K562 (cell line): Measurements from ENCODE around the gene UCP3. TPM values are rescaled to one million over a fixed set of nuclear protein-coding genes. Genes with fewer than 3 reads are reported as not detected.
A peak's percentile ranks its signal among the peaks of the same experiment; 100 is the strongest.

Experiments used
- CBFA2T2 ChIP-seq: fragments of 450-650 bp; conservative IDR thresholded peaks from 2 replicates; pipeline ENCODE4 v1.6.1; 2017; ENCODE audit warnings: mild to moderate bottlenecking
- CREB3 ChIP-seq: fragments of 450-650 bp; conservative IDR thresholded peaks from 2 replicates; pipeline ENCODE4 v1.6.1; 2016; ENCODE audit warnings: missing genetic modification characterization, low read depth, mild to moderate bottlenecking, missing compliant biosample characterization, moderate library complexity
- E2F8 ChIP-seq: fragments of 450-650 bp; IDR thresholded peaks from 2 replicates; pipeline ENCODE4 v1.7.1; 2018; ENCODE audit warnings: mild to moderate bottlenecking, low read depth; ENCODE audit not compliant: partially characterized antibody
- ETV1 ChIP-seq: fragments of 450-650 bp; conservative IDR thresholded peaks from 2 replicates; pipeline ENCODE4 v1.6.1; 2016; ENCODE audit warnings: missing genetic modification characterization, control low read depth, low read depth, missing compliant biosample characterization
- EWSR1 ChIP-seq: fragments of 450-650 bp; IDR thresholded peaks from 2 replicates; pipeline ENCODE4 v1.6.1; 2018; ENCODE audit warnings: borderline replicate concordance, mild to moderate bottlenecking, low read depth, moderate library complexity; ENCODE audit not compliant: partially characterized antibody
- EZH2 ChIP-seq: IDR thresholded peaks from 2 replicates; pipeline ENCODE4 v1.6.1; 2012; ENCODE audit warnings: low read depth, mild to moderate bottlenecking, inconsistent platforms, low read length, borderline replicate concordance
- IFI16 ChIP-seq: fragments of 250-450 bp; sonication (Bioruptor Pico); IDR thresholded peaks from 2 replicates; pipeline ENCODE4 v2.1.2; 2022; ENCODE audit warnings: mild to moderate bottlenecking, inconsistent platforms
- KHSRP ChIP-seq: fragments of 450-650 bp; IDR thresholded peaks from 2 replicates; pipeline ENCODE4 v1.6.1; 2017
- KLF10 ChIP-seq: fragments of 250-450 bp; sonication (Bioruptor Pico); IDR thresholded peaks from 2 replicates; pipeline ENCODE4 v1.6.1; 2021; ENCODE audit warnings: matching md5 sums
- MECOM ChIP-seq: fragments of 250-450 bp; sonication (Bioruptor Pico); IDR thresholded peaks from 2 replicates; pipeline ENCODE4 v1.8.0; 2022; ENCODE audit warnings: inconsistent platforms
- MED1 ChIP-seq: sonication (generic); formaldehyde crosslinking; IDR thresholded peaks from 2 replicates; pipeline ENCODE4 v1.8.1; 2023; ENCODE audit warnings: missing genetic modification reagents, borderline replicate concordance
- NR1H2 ChIP-seq: sonication (generic); formaldehyde crosslinking; IDR thresholded peaks from 2 replicates; pipeline ENCODE4 v1.4.0; 2020; ENCODE audit warnings: mild to moderate bottlenecking, missing genetic modification reagents
- SMAD2 ChIP-seq: fragments of 150-350 bp; IDR thresholded peaks from 2 replicates; pipeline ENCODE4 v1.6.1; 2014; ENCODE audit warnings: low read depth, mild to moderate bottlenecking, low read length
- SP2 ChIP-seq: IDR thresholded peaks from 2 replicates; pipeline ENCODE4 v1.6.1; 2011; ENCODE audit warnings: mild to moderate bottlenecking, low read depth, low read length, moderate library complexity; ENCODE audit not compliant: poor library complexity, severe bottlenecking; ENCODE audit errors: extremely low read depth
- SPI1 ChIP-seq: IDR thresholded peaks from 2 replicates; pipeline ENCODE4 v1.6.1; 2011; ENCODE audit warnings: low read depth, low read length, control low read depth, borderline replicate concordance
- TARDBP ChIP-seq: fragments of 450-650 bp; IDR thresholded peaks from 2 replicates; pipeline ENCODE4 v1.6.1; 2016
- TEAD2 ChIP-seq: fragments of 450-650 bp; IDR thresholded peaks from 2 replicates; pipeline ENCODE4 v1.6.1; 2016; ENCODE audit warnings: missing genetic modification characterization, control low read depth, missing compliant biosample characterization
- TFAP4 ChIP-seq: sonication (generic); formaldehyde crosslinking; IDR thresholded peaks from 2 replicates; pipeline ENCODE4 v1.8.0; 2022; ENCODE audit warnings: missing genetic modification reagents, mild to moderate bottlenecking, moderate library complexity, borderline replicate concordance
- U2AF1 ChIP-seq: fragments of 200-400 bp; formaldehyde crosslinking; optimal IDR thresholded peaks from 2 replicates; pipeline ENCODE3; 2017; ENCODE audit warnings: mild to moderate bottlenecking, low read depth, low read length, moderate library complexity
- ZFP91 ChIP-seq: sonication (generic); formaldehyde crosslinking; IDR thresholded peaks from 2 replicates; pipeline ENCODE4 v1.8.0; 2022; ENCODE audit warnings: mild to moderate bottlenecking, missing genetic modification reagents
- ZNF175 ChIP-seq: fragments of 200-800 bp; sonication (Bioruptor generic); IDR thresholded peaks from 2 replicates; pipeline ENCODE4 v1.6.1; 2016; ENCODE audit warnings: low read depth, mild to moderate bottlenecking, missing genetic modification characterization, missing compliant biosample characterization
- polyA plus RNA-seq, 8 experiments: library from polyadenylated mRNA; depleted of rRNA in 4 of 8; stranded (reverse) in 5 of 8; unstranded in 3 of 8; fragments of >200 nt; fragmentation: Nextera tagmentation in 2 of 8; fragmentation: Illumina TruSeq in 1 of 8; extraction: Ambion mirVana in 2 of 8; extraction: Trizol in 1 of 8; gene quantifications; 2 replicates each; pipeline versions ENCODE4 v1.2.1 to v1.2.3, GENCODE V29; 2011 to 2014; ENCODE audit warnings: inconsistent platforms in 1 of 8, missing spikeins in 1 of 8
- total RNA-seq, 7 experiments: library from RNA; depleted of rRNA in 6 of 7; stranded (reverse); fragments of >200 nt in 6 of 7; fragmentation: Illumina TruSeq in 2 of 7; extraction: Trizol in 2 of 7; gene quantifications; 2 replicates each; pipeline versions ENCODE4 v1.2.1 to v1.2.3, GENCODE V29; 2011 to 2021; ENCODE audit warnings: low replicate concordance in 1 of 7

The UCP3 gene
- total and polyA plus RNA-seq, 9 of the 15 experiments (the other 6 are each of a cell fraction or from before 2014, with no cell fraction given): 0.05 to 0.65 (median 0.25) TPM; not detected in 2

GRCh38 chr11:74010306-74011300, 1.7 kb upstream of the UCP3 start (continued):
- 0 out of 2 replicates have a peak, but pooled peaks have one; percentile 7 for TF ChIP-seq TFAP4 (CRISPR knock-in tag)
- TF ChIP-seq MED1 (CRISPR knock-in tag): no peak
- TF ChIP-seq E2F8: no peak
- TF ChIP-seq CREB3 (tag): no peak
- no peak for TF ChIP-seq NR1H2 (CRISPR knock-in tag)
- TF ChIP-seq EWSR1: no peak
- no peak for TF ChIP-seq KLF10
- no peak for TF ChIP-seq EZH2
- peak; percentile 91 for TF ChIP-seq SPI1
- no peak; the same call in 1 of the 2 replicates for TF ChIP-seq TARDBP
- no peak for TF ChIP-seq TEAD2
- no peak for TF ChIP-seq ZNF175 (CRISPR knock-in tag)
- no peak for TF ChIP-seq KHSRP
- TF ChIP-seq MECOM (CRISPR knock-in tag): no peak
- no peak for TF ChIP-seq SMAD2
- no peak for TF ChIP-seq SP2
- no peak for TF ChIP-seq IFI16 (CRISPR knock-in tag)
- TF ChIP-seq U2AF1: no peak
- TF ChIP-seq CBFA2T2: peak; percentile 67
- 0 out of 2 replicates have a peak, but pooled peaks have one; percentile 5 for TF ChIP-seq ETV1 (tag)
- no peak for TF ChIP-seq ZFP91
